Central memory CD4-positive, alpha-beta T cell (primary cell): ENCODE data around the gene TBP.
"Not testable (repeated sequence)": the region's sequence is repeated elsewhere in the genome, so short reads cannot be mapped to it uniquely, and the experiment has no call there.

ENCODE experiments used
- DNase-seq: peaks from one replicate; pipeline ENCODE4 v3.0.0; 2022

The TBP gene

DNA sequence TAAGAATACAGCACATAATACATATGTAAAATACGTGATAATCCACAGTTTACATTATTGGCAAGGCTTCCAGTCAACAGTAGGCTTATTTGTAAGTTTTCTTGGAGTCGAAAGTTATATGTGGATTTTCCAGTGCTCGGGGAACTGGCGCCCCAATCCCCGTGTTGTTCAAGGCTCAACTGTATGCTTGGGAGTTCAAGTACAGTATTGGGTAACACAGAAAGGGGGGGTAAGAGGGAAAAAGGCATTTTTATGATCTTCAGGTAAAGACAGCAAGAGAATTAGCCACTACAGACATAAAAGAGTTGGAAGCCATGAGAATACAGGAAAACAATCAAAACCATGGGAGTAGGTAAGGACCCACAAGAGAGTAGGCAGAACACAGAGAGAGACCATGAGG lies 17.5 kb upstream of the TBP start:
- DNase-seq, result no peak

- DNase-seq, result no peak
Observed at GRCh38 chr6:170537329-170537728, 16.8 kb upstream of the TBP start.

- no peak for DNase-seq
Observed at GRCh38 chr6:170542031-170542719, 12.0 kb upstream of the TBP start.

GRCh38 chr6:170545405-170545804 lies 8.8 kb upstream of the TBP start:
- no peak for DNase-seq

GRCh38 chr6:170552765-170553533 lies 1.2 kb upstream of the TBP start, which contains the start of gene PSMB1:
TSS of gene PSMB1 (minus strand) at chr6:170553307. CDS start at chr6:170553242, 65 bp downstream.
- peak; percentile 70 for DNase-seq

DNA sequence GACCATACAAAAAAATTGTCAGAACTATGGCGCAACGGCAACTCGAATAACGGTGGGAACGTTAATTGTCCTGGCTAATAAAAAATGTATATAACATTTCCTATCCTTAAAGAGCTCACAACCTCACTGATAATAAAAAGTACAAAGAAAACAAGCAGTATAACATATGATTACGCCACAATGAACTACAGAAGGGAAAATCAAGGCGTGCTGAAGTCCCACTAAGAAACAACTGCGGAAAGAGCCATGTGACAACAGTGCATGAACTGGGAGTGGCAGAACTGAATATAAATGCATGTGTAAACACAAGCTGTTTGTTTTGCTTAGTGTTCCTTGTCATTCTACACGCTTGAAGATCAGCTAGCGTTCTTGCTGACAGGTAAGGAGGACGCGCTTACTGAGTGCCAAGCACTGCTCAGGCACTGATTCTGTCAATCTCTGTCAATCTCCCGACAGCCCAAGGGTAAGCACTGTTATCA lies 596 bp upstream of the TBP start:
- DNase-seq, result no peak

GRCh38 chr6:170554796-170555137 lies 598 bp downstream of the TBP start:
- no peak for DNase-seq

DNA sequence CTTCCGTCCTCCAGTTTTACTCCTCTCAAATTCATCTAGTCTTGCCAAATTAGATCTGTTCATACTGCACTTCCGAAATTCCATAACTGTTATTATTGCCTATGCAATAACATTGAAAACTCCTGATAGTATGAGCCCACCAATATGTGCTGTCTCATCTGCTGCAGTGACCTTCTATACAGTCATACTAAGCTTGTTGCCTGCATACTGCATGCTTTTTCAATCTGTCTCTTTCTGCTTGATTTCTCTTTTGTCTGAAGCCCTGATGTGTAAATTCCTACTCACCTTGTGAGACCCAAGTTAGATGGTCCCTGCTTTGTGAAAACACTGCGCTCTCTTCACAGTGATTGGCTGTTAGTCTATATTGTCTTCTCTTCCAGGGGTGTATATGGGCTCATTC lies 1.1 kb downstream of the TBP start:
- no peak for DNase-seq

DNA sequence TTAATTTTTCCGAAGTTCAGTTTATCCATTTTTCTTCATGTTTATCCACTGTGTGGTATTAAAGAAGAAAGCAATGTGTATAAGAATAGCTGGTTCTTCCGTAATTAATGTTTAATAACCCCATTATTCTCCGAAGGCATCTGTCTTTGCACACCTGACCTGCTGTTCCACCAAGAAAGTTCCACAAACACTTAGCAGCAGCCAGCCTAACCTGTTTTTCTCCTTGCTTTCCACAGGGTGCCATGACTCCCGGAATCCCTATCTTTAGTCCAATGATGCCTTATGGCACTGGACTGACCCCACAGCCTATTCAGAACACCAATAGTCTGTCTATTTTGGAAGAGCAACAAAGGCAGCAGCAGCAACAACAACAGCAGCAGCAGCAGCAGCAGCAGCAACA lies 7.4 kb downstream of the TBP start:
- no peak for DNase-seq

DNA sequence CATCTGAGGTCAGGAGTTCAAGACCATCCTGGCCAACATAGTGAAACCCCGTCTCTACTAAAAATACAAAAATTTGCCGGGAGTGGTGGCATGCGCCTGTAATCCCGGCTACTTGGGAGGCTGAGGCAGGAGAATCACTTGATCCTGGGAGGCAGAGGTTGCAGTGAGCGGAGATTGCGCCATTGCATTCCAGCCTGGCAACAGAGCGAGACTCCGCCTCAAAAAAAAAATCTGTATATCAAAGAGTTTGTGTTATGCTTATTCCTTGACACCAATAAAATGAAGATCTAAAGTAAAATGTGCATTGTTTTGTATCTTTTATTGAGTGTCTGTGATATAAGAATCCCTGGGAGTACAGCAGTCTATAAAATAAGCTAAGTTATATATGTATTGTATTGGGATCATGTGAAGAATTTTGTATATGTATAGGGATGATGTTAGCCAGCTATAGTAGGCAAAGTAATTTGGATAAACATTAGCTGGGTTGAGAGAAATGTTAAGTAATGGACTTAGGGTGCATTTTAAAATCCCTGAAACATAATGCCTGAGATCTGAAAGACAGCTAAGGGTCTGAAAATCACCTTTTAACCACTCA lies 10.9 kb downstream of the TBP start:
- DNase-seq, result no peak

GRCh38 chr6:170572704-170573466 lies 18.7 kb downstream of the TBP start:
- DNase-seq, result no peak

DNA sequence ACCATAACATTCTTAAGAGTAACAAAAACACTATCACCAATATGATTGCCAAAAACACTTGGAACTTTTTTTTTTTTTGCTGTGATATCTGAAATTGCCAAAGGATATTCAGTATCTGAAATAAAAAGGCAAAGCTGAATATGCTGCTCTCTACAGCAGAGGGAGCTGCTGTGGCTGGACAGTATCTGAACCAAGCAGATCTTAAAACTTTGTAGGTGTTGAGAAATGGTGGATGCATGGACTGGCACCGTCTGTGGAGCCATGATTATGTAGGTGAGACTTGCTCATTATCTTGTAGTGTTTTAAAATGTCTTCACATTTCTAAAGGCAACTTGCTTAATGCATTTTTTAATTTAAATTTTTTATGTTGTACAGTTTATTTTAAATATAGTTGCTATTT lies 21.1 kb downstream of the TBP start:
- DNase-seq, result no peak

GRCh38 chr6:170578909-170579308 lies 24.7 kb downstream of the TBP start:
- DNase-seq, result no peak

GRCh38 chr6:170583756-170584180 lies 29.6 kb downstream of the TBP start:
- no peak for DNase-seq

DNA sequence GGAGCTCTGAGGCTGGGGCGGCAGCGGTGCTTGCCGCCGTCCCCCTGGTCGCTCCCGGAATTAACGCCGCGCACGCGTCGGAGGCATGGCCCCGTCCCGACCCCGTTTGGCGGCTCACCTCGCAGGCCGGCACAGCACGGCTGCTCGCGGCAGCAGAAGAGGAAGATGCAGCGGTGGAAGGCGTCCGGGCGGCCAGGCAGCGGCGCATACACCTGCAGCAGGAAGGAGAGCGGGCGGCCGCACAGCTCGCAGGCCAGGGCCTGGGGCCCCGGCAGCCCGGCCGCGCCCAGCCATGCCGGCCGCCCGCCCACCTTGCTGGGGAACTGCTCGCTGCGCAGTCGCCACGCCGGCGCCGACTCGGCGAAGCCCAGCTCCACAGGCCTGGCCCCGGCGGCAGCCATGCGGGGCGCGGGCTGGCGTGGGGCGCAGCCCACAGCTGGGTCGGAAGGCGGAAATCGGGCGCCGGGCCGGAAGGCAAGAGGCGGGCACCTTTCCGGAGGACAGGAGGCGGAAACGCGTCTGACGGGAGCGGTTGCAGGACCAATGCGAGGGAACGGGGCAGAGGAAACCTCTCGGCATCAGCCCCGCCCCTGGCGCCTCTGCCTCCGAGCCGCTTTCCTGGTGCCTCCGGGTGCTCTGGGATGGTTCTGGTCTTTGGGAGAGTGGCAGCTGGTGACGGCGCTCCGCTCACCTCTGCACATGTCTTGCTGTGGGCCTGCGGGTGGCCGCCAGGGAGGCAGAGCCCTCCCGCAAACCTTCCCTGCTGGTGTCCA lies 30.2 kb downstream of the TBP start, which contains the start of gene PDCD2:
TSS of gene PDCD2 (minus strand) at position 457 of the 773 bp plus-strand sequence. CDS start at position 401, 56 bp downstream.
- DNase-seq, result peak; percentile 92

DNA sequence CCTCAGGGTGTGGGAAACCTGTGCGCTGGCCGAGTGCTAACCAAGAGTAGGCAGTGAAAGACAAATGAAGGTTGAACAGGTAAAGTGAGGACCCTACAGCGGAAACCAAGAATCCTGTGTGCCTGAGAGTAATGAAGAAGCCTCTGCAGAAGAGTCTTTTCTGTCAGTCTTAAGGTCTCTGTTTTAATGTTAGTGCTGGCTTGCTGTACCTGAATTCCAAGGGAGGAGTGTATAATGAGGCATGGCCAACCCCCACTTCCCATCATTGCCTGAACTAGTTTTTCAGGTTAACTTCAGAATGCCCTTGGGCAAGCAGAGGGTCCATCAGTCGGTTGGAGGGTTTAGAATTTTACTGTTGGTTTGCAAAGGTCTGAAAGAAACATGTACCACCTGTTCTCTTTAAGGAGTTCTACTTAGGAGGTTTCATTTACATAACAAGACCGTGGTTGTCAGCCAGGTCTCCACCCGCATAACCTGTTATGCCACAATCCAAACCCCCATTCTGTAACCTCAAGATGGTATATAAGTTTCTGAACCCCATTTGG lies 30.9 kb downstream of the TBP start:
- no peak for DNase-seq

- DNase-seq, result no peak
Observed at GRCh38 chr6:170590725-170591124, 36.6 kb downstream of the TBP start.

DNA sequence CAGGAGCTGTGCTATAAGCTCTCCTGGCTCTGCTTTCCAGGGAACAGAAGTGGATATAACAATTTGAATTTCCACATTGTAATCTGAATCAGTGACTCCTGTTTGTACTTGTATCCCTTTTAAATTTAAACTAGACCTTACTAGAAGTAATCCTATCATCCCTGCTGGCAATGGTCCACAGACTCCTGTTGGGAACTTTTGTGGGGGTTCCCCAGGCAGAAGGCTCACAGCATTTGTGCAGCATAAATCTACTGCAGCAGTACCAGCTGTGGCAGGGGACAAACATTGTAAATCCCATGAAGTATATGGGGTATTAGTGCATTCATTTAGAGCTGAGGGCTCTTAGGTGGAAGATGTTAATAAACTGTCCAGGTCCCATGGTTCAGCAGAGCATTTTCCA lies 42.3 kb downstream of the TBP start:
- DNase-seq, result no peak

- DNase-seq, result no peak
Observed at GRCh38 chr6:170597278-170597677, 43.1 kb downstream of the TBP start.

DNA sequence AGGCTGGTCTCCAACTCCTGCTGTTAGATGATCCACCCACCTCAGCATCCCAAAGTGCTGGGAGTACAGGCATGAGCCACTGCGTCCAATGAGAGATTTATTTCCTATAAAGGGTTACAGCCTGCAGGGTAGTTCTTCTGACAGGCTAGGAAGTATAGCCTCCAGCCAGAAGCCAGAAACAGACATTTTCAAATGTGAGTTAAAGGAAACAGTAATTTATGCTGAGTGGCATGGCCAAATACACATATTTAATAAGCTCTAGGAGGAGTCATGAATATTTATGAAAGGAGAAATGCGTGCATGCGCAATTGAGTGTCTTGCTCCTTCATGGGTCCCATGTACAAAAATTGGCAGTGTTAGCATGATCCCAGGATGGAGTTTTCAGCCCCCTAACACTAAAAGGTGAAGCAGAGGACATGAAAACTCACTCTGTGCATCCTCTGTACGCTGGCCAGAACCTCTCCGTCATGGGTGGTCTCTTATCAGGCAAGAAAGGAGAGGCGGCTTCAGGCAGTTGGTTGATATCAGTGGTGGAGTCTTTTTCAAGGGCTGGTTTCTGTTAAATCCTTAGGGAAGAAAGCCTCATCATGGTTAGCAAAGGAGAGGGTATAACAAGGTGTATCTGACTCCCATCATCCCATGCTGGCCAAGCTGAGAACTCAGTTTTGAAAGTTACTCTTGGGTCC lies 51.5 kb downstream of the TBP start:
- no peak for DNase-seq

DNA sequence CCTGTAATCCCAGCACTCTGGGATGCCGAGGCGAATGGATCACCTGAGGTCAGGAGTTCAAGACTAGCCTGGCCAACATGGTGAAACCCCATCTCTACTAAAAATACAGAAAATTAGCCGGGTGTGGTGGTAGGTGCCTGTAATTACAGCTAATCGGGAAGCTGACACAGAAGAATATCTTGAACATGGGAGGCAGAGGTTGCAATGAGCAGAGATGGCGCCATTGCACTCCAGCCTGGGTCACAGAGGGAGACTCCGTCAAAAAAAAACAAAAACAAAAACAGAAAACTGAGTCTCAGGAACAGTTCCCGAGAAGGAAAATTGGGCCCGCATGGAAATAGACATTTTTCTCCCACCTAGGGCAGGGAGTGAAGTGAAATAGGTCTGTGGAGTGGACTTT lies 55.1 kb downstream of the TBP start:
- DNase-seq, result not testable (repeated sequence)
